Measurements from ENCODE around the gene ARHGAP42. TPM values are rescaled to one million over a fixed set of nuclear protein-coding genes. Genes with fewer than 3 reads are reported as not detected.

Gene ARHGAP42
- polyA plus RNA-seq, 4 donors, result 26.0 to 39.5 (median 26.4) TPM

DNA sequence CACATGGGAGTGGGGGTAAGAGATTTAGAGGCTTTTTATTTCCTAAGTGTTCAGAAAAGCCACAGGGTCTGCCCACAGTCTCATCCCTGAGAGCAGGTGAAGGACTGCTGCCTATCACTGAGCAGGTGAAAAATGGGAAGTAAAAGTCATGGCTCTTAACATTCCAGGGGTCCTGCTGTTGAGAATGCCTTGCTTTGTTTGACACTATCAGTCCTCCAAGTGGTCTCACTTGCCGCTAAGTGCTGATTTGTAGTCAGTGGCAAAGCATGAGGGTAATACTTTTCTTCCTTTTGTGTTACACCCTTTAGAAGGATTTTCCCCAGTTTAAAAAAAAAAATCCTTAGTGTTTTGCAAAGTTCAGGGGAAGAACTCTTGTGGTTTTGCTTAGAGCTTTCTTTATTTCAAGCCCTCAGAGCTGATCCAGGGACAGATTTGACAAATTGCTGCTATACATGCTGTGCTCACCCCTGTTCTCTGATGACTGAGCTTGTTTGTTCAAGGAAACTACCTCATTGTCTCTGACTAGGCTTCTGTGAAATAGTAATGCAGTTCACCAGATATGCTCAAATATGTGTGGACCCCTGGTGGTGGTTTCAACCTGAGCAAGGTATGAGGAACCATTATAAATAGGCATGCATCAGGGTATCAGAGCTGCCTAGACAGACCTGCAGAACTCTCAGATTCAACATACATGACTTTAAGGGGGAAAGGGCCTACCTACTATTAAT, 141.0 kb downstream of the ARHGAP42 start:
- peak in 1 of 4 donors; percentile 24 for DNase-seq (ENCODE audit: low read depth in 4 of 4, low spot score in 3 of 4)

DNA sequence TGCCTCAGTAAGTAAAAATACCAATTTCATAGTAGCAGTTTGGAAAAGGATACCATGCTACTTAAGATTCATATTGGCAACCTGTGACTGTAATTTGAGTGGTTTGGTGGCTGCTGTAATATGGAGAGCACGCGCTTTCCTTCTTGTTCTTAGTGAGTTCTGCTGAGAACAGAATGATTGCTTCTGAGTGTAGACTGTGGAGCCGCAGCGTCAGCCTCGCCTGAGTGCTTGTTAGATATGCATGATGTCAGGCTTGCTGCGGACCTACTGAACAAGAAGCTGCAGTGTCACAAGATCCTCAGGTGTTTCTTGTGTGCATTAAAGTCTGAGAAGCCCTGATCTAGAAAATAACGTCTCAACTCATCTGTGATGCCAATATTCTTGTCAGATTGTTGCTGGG, 143.2 kb downstream of the ARHGAP42 start:
- DNase-seq (ENCODE audit: low read depth in 4 of 4, low spot score in 3 of 4), result peak in 1 of 4 donors; percentile 57

DNA sequence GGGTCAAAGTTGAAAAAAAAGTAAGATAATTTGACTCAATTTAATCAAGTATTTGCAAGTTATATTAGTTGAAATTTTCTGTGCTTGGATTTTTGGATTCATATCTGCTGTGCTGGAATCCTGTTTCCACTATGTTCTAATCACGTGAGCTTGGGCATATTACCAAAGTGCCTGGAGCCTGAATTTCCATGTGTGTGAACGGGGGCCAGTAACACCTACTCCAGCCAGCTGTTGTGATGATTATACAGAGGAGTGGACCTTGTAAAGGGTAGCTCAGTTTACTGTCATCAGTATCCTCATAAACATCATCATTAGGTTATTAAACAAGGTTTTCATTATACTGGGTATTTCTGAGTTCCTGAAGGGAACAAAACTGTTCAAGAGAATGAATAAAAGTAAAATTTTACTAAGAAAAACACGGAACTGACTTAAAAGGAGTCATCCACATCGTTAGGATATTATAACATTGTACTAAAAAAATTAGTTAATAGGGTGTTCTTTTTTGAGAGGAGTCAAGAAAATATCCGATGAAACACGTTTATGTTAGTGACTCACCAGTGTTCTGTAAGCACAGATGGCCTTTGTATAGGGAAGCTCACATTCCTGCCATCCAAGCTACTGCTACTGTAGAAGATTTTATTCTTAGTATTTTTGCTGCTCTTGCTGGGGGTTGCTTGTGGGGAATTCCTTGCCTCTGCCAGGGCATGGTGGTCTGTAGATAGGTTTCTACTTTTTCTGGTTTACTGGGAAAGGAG, 144.1 kb downstream of the ARHGAP42 start:
- DNase-seq (ENCODE audit: low read depth in 4 of 4, low spot score in 3 of 4), result no peak

DNA sequence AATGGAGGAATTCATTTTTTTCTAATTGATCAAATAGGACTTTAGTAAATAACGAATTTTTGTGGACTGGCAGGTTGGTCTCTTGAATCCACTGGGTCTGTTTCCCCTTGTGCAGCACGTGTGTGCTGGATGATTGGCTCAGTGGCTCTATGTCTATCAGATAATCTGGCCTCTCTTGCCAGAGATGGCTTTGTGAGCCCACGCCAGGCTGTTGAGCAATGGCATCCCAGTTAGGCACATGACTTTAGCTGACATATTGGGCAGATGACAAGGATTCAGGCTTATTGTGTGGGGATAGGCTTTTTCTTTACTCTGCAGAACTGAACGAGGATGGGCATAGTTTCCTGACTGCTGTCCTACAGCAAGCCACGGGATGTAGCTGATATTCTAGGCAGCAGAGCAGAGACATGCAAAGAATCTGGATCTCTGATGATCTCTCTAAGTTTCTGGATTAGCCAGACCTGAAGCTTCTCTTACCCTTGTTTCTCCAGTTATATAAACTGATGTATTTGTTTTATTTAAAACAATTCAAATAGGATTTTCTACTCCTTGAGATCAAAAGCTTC, 144.9 kb downstream of the ARHGAP42 start:
- DNase-seq (ENCODE audit: low read depth in 4 of 4, low spot score in 3 of 4), result no peak

DNA sequence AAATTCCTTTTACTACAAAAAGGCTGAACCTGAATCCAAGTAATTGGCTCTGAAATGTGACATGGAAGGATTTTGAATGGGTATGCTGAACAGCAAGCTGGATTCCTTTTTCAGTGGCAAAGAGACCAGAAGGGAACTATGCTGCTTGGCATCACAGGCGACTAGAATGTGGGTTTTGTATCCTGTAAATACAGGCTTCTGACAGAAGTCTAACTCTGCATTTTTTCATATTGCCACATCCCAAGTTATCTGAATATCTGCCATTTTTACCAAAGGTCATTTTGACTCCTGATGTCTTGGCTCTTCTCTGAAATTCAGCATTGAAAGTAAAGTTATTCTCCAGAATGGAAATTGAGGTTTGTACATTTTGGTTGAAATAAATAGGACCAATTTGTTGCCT, 145.7 kb downstream of the ARHGAP42 start:
- DNase-seq (ENCODE audit: low read depth in 4 of 4, low spot score in 3 of 4), result no peak

DNA sequence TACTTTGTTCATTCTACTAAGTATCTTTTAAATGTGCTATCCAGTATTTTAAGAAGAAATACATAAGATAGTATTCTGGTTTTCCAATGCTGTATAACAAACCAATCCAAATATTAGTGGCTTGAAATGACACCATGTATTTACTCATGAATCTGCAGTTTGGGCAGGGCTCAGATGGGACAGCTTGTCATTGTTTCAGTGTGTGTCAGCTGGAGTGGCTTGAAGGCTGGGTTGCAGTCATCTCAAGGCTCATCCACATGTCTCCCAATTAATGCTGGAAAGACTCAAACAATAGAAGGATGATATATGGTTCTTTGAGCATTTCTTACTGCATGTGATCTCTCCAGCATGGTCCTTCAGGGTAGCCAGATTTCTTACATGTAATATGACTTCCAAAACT, 146.2 kb downstream of the ARHGAP42 start:
- DNase-seq (ENCODE audit: low read depth in 4 of 4, low spot score in 3 of 4), result no peak

DNA sequence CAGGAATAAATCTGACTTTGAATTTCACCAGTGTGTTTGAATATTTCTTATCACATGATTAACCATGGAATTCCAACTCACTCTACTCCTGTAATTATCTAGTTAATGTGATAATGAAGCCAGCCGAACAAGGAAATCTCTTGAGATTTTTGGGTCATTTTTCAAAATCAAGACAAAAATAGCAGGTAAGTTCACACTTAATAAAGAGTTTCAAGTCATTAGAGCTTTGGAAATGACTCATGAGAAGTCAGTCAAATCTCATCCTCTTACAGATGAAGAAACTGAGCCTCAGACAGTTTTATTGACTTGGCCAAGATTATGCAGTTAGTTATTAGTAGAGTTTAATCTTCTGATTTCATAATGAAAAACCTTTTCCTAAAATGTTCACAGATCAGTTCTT, 148.8 kb downstream of the ARHGAP42 start:
- no peak for DNase-seq (ENCODE audit: low read depth in 4 of 4, low spot score in 3 of 4)

DNA sequence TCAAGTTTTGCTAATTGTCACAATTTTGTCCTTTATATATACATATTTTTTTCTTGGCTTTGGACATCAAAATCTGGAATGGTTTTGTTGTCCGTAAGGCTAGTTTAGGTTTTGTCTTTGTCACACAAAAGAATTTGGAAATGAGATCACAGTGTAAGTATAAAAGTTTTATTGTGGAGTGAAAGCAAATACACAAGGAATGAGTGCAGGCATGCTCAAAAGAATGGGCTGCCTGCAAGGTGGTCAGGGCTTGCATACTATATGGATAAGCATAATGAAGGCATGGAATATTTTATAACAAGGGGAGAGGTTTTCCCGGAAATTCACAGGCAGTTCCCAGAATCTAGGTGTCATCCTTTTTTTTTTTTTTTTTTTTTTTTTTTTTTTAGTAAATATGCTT, 150.2 kb downstream of the ARHGAP42 start:
- no peak for DNase-seq (ENCODE audit: low read depth in 4 of 4, low spot score in 3 of 4)

DNA sequence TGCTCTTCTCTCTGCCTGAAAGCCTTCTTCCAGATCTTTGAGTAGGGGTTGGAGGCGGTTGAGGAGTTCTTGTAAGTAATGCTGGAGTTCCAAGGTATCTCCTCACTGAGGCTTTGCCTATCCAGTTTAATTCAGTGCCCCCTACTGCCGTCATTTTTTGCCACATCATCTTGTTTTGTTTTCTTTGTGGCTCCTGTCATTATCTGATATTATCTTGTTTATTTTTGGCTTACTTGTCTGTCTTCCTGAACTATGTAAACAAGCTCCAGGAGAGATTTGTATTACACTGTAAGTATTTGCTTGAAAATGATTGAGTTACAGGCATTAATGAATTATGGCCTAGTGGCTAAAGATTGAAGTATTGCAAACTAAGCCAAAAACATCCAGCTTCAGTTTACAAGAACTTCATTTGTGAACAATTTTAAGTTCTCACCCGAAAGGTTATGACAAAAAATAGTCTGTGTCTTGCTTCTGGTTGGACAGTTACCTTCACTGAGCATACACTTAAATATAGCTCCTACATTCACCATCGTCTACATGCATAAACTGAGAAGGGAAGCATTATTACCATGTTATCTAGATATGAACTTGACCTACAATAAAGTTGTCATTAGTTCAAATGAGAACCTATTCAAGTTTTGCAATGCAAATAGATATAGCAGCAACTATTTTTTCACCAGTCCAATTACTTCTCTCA, 154.8 kb downstream of the ARHGAP42 start:
- DNase-seq (ENCODE audit: low read depth in 4 of 4, low spot score in 3 of 4), result no peak

DNA sequence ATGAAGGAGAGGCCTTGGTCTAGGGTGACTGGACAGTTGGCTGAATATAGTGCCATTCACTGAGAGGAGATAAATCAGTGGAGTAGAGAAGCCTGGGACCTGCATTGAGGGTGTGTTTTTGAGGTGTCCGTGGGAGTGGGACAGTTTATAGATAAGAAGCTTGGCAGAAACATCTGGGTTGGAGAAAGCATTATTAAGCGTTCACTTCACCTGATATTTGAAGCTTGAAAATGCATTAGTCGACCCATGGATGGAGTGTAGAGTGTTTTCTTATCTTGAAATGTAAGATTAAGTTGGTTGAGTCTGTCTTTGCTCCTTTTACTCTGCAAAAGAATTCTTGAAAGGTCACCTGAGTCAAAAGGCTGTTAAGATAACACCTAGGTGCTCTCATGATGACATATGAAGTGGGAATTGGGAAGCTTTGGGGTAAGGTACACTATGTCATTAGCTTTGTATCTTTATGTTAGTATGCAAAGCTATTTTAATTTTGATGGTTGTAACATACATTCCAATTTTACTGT, 160.7 kb downstream of the ARHGAP42 start:
- no peak for DNase-seq (ENCODE audit: low read depth in 4 of 4, low spot score in 3 of 4)

DNA sequence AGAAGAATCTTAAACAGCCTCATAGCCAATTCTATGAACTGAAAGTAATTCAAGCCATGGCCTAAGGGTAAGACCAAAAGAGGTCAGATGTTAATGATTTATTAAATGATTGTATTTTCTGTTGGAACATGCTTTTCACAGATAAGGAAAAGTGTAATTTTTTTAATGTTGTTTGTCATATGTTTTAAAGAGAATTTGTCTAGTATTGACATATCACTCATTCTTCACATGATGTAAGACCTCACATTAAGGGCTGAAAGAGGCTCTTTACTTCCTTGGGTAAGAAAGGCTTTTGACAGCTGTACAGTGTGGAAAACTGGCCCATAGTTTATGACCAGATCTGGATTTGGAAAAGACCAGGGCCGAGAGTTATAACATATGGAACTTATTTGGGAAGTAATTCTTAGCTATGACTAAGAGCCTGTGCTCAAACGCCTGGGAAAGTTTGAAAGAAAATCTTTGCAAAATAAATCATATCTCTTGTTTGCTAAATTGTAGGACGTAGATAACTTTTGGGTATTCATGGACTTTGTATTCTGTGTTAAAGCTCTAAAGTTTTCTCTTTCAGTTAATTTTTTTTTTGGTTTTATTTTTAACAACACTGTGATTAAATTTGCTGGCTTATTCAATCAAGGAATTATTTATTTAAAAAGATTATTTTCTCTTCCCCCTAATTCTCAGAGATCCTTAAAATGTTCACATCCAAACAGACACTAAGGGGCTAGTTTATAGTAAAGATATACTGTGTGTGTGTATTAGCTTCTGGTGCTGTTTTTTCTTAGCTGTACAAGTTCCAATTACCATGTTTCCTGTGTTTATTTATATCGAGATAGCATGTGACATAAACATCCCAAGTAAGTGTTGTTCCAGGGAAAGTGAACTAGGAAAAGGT, 162.2 kb downstream of the ARHGAP42 start:
- DNase-seq (ENCODE audit: low read depth in 4 of 4, low spot score in 3 of 4), result no peak

DNA sequence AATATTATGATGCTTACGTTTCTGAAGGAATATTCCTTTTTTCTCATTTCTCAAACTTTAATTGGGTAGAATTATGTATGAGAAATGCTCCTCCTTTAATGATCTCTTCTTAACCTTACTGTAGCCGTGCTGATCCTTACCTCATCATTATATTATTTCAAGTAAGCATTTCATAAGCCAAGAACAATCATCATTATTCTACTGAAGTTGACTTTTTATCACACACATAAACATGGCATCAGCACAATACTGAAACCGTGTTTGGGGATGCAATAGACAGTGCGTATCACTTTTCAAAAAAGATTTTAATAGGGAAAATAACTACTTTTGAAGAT, 162.8 kb downstream of the ARHGAP42 start:
- DNase-seq (ENCODE audit: low read depth in 4 of 4, low spot score in 3 of 4), result no peak

DNA sequence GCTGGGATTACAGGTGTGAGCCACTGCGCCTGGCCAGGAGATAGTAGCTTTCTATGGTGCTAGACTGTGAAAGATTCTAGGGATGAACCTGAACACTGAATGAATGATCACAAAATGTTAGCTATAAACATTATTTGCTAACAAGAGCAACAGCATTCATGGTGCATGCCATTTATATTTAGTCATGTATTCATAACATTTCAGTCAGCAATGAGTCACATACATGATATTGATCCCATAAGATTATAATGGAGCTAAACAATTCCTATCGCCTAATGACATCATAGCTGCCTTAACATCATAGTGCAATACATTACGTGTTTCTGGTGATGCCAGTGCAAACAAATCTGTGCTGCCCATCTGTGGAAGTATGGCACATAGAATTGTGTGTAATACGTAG, 164.1 kb downstream of the ARHGAP42 start:
- no peak for DNase-seq (ENCODE audit: low read depth in 4 of 4, low spot score in 3 of 4)

DNA sequence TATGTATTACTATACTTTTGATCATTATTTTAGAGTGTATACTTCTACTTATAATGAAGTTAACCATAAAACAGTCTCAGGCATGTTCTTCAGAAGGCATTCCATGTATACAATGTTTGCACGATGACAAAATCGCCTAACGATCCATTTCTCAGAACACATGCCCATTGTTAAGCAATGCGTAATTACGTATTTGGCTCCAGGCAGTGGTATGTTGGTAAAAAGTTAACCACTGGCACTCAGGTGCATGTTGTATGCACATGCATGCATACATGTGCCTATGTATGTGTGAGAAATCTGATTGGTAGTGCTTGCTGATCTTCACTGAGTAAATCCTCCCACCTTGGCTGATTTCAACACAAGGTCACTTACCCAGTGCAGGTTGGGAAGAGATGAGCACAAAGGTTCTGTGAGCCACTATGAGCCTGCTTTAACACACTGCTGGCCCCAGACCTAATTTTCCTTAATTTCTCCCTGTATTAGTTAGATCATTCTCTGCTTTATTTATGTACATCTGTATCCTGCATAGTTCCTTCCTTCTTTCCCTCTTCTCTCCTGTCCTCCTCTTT, 164.6 kb downstream of the ARHGAP42 start:
- DNase-seq (ENCODE audit: low read depth in 4 of 4, low spot score in 3 of 4), result no peak

DNA sequence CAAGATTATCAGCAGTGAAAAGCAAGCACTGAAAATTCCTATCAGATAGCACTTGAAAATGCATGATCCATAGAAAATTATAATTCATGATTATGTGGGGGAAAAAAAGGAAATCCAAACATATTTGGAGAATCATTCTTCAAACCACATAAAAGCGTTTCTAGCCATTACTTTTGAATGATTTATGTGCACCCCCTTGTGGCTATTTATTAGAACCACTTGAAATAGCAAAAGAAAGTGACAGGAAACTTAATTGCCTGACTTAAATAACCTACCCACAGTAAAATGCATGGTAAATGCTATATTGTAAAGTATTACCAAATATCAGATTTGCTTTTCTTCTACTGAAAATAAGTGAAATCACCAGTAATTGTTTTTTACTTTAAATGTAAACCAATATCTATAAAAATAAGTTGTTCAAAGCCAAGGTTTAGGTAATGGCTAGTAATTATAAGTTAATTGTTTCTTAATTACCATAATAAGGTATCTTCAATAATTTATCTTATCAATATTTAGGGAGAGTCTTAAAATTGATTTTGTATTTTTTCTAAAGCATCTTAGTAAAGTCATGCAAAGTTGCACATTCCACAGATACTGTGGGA, 168.5 kb downstream of the ARHGAP42 start:
- no peak for DNase-seq (ENCODE audit: low read depth in 4 of 4, low spot score in 3 of 4)

DNA sequence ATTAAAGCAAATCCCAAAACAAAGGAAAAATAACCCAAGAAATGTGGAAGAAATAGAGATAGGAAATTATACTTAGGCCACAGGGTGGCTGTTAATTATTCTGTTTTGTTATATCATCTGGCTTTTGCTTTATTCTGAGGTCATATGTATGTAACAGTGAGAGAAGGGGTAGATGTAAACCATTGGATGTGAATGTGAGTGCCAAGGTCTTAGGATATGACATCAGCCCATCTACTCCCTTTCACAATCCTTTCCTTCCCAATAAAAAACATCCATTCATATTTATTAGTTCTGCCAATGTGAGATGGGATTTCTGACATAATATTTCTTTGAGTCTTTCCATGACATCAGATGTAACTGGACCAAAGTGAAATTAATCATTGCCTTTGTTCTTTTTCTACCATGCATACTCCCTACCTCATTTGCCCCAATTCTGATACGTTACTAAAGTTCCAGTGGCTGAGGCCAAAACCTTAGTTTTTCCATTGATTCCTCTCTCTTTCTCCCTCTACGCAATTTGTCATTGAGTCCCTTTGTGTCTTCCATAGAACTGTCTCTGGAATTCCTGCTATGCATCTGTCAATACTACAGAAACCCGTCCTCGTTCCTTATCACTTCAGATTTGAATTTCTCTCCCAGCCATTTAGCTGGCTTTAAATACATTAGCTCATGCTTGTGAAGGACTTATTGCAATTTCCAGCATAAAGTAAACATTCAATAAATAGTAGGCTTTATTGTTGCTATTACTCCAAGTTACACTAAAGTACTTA, 170.3 kb downstream of the ARHGAP42 start:
- no peak for DNase-seq (ENCODE audit: low read depth in 4 of 4, low spot score in 3 of 4)

DNA sequence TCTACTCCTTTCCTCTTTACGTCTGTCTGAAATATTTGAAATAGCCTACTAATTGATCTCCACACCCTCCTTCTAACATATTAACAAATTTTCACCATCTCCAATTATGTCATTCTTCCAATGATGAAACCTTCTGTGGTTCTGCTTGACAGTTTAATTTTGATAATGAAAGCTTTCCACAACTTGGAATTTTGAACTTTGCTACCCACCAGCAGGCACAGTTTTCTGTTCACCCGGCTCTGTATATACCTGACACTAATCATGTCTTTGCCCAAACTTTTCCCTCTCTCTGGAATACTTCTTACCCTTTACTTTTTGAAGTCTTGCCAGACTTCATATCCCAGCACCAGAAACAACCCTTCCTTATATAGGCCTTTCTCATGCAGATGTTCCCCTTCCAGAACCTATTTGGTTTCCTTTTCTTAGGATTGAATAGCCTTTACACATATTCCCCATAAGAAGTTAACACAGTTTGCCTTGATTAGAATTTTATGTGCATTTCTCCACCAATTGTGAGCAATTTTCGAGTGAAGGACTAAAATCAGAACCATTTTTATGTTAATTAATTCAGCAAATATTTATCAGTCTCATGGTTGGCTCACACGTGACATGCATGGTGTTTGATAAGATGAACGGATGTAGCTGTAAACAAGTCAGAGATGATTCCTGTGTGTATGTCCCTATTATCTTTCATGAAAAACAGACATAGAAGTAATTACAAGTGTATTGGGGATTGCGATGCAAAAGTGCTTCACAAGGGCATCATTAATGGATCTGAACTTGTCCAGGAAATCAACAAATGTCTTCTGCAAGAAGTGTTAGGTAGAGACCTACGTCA, 173.4 kb downstream of the ARHGAP42 start:
- no peak for DNase-seq (ENCODE audit: low read depth in 4 of 4, low spot score in 3 of 4)

DNA sequence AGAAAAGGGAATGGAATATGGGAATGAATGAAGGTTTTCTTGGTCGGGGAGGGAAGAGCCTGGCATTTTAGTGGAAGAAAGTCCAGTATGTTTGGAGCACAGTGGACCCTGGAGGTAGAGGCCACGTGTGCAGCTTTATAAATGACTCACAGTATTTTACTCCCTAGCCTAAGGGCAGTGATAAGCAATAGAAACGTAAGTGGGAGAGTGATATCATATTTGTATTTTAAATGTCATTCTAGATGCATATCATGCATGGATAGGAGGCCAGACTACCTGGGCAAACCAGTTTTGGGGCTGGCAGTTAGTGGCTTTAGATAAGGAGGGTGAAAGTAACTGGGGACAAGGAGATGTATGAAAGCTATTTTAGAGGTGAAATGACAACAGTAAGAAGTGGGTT, 174.1 kb downstream of the ARHGAP42 start:
- no peak for DNase-seq (ENCODE audit: low read depth in 4 of 4, low spot score in 3 of 4)

All from left renal pelvis (tissue), 4 donors.